Activated CD4-positive, alpha-beta T cell treated with anti-CD3 and anti-CD28 coated beads, Interleukin-2, amount 10 ng/mL, durations not matched to agents 24 days and 14 days (primary cell): Measurements from ENCODE around the gene GNE. TPM values are rescaled to one million over a fixed set of nuclear protein-coding genes. Genes with fewer than 3 reads are reported as not detected.
"Not testable (repeated sequence)": the region's sequence is repeated elsewhere in the genome, so short reads cannot be mapped to it uniquely, and the experiment has no call there.

Experiments used
- DNase-seq: peaks from one replicate; pipeline ENCODE4 v3.0.0; 2022
- H3K27ac Mint-ChIP-seq: one replicate; pipeline ENCODE4 v1.8.0; 2022; ENCODE audit warnings: mild to moderate bottlenecking, mixed read lengths
- H3K27me3 Mint-ChIP-seq: one replicate; pipeline ENCODE4 v1.8.0; 2022; ENCODE audit warnings: mixed read lengths
- H3K36me3 Mint-ChIP-seq: one replicate; pipeline ENCODE4 v1.8.0; 2022; ENCODE audit warnings: low read depth, mild to moderate bottlenecking, mixed read lengths
- H3K4me1 Mint-ChIP-seq: one replicate; pipeline ENCODE4 v1.8.0; 2021; ENCODE audit warnings: mixed read lengths
- H3K4me3 Mint-ChIP-seq: one replicate; pipeline ENCODE4 v1.8.0; 2022; ENCODE audit warnings: mild to moderate bottlenecking, moderate library complexity, mixed read lengths
- H3K9me3 Mint-ChIP-seq: one replicate; pipeline ENCODE4 v1.8.0; 2021; ENCODE audit warnings: mixed read lengths
- intact Hi-C: fragments of 100-400 bp; cut with micrococcal nuclease; formaldehyde crosslinking; loops from one replicate; pipeline ENCODE4 v1.15.1; 2023
- total RNA-seq: library from RNA; stranded (reverse); gene quantifications from 2 replicates; pipeline ENCODE4 v1.2.3, GENCODE V29; 2022

The GNE gene
- total RNA-seq, 1 donor from 2014 or later, result 22.2 TPM

GRCh38 chr9:36189976-36190375 lies 68.3 kb downstream of the GNE start:
- Mint-ChIP-seq H3K27ac (no peak overlapping the region), H3K9me3 (no peaks in the 10 kb centered on the region)

GRCh38 chr9:36188212-36188611 lies 70.0 kb downstream of the GNE start:
- Mint-ChIP-seq H3K4me1 (peaks cover 23% of the 10 kb centered on the region), H3K27me3 (peaks cover 5% of the 10 kb centered on the region), H3K27ac (no peak overlapping the region), H3K4me3 (no peak overlapping the region), H3K36me3 (peaks cover 9% of the 10 kb centered on the region), H3K9me3 (no peaks in the 10 kb centered on the region)
- no peak for DNase-seq
- intact Hi-C loops, result no loop called here

More at GRCh38 chr9:36189976-36190375, 68.3 kb downstream of the GNE start:
- Mint-ChIP-seq H3K27me3 (peaks cover 5% of the 10 kb centered on the region), H3K4me1 (peaks cover 39% of the 10 kb centered on the region), H3K4me3 (peak overlapping the region; percentile 96), H3K36me3 (peaks cover 23% of the 10 kb centered on the region)
- intact Hi-C loops, result loop anchor here (1.0 to 2.0 kb wide), 7 partner anchors 17 to 154 kb away; partner anchors contain the start of genes GLIPR2, GNE and RECK
- no peak for DNase-seq

GRCh38 chr9:36187414-36187813 lies 70.8 kb downstream of the GNE start:
- H3K9me3 Mint-ChIP-seq, result no peaks in the 10 kb centered on the region
- H3K27ac Mint-ChIP-seq, result no peak overlapping the region
- H3K36me3 Mint-ChIP-seq, result peaks cover 5% of the 10 kb centered on the region
- H3K4me3 Mint-ChIP-seq, result no peak overlapping the region
- DNase-seq, result no peak
- intact Hi-C loops, result no loop called here
- peaks cover 16% of the 10 kb centered on the region for H3K4me1 Mint-ChIP-seq
- peaks cover 5% of the 10 kb centered on the region for H3K27me3 Mint-ChIP-seq

- H3K4me1 Mint-ChIP-seq, DNase-seq, intact Hi-C loops, H3K36me3 Mint-ChIP-seq, H3K9me3 Mint-ChIP-seq, H3K4me3 Mint-ChIP-seq, H3K27ac Mint-ChIP-seq: not testable (repeated sequence)
- H3K27me3 Mint-ChIP-seq, result peaks cover 16% of the 10 kb centered on the region
These were observed 78.0 kb downstream of the GNE start for GRCh38 chr9:36180243-36180642.

- Mint-ChIP-seq H3K4me3 (no peak overlapping the region), H3K36me3 (no peaks in the 10 kb centered on the region), H3K9me3 (no peaks in the 10 kb centered on the region), H3K4me1 (peaks cover 7% of the 10 kb centered on the region), H3K27me3 (peaks cover 18% of the 10 kb centered on the region), H3K27ac (no peak overlapping the region)
- DNase-seq, result no peak
- intact Hi-C loops, result no loop called here
These were observed 80.7 kb downstream of the GNE start for GRCh38 chr9:36177571-36177970.

- H3K27ac Mint-ChIP-seq, intact Hi-C loops: not testable (repeated sequence)
These were observed 81.8 kb downstream of the GNE start for GRCh38 chr9:36176496-36176895.

GRCh38 chr9:36175209-36175608 lies 83.0 kb downstream of the GNE start:
- H3K36me3 Mint-ChIP-seq, DNase-seq, H3K9me3 Mint-ChIP-seq, H3K4me3 Mint-ChIP-seq, H3K4me1 Mint-ChIP-seq, H3K27ac Mint-ChIP-seq, intact Hi-C loops: not testable (repeated sequence)
- H3K27me3 Mint-ChIP-seq, result peaks cover 15% of the 10 kb centered on the region

More at GRCh38 chr9:36176496-36176895, 81.8 kb downstream of the GNE start:
- peaks cover 18% of the 10 kb centered on the region for H3K27me3 Mint-ChIP-seq
- not testable (repeated sequence) for H3K36me3 Mint-ChIP-seq, DNase-seq, H3K4me3 Mint-ChIP-seq, H3K4me1 Mint-ChIP-seq, H3K9me3 Mint-ChIP-seq

- Mint-ChIP-seq H3K27ac (no peak overlapping the region), H3K4me3 (no peak overlapping the region), H3K4me1 (peaks cover 7% of the 10 kb centered on the region)
These were observed 83.5 kb downstream of the GNE start for GRCh38 chr9:36174731-36175130.

GRCh38 chr9:36174271-36174670 lies 84.0 kb downstream of the GNE start:
- Mint-ChIP-seq H3K27me3 (peaks cover 13% of the 10 kb centered on the region), H3K27ac (no peak overlapping the region), H3K36me3 (no peaks in the 10 kb centered on the region), H3K4me1 (peaks cover 7% of the 10 kb centered on the region), H3K4me3 (no peak overlapping the region), H3K9me3 (no peaks in the 10 kb centered on the region)
- DNase-seq, result no peak
- intact Hi-C loops, result no loop called here

More at GRCh38 chr9:36174731-36175130, 83.5 kb downstream of the GNE start:
- Mint-ChIP-seq H3K9me3 (no peaks in the 10 kb centered on the region), H3K27me3 (peaks cover 13% of the 10 kb centered on the region), H3K36me3 (no peaks in the 10 kb centered on the region)
- DNase-seq, result no peak
- intact Hi-C loops, result no loop called here

GRCh38 chr9:36173861-36174260 lies 84.4 kb downstream of the GNE start:
- intact Hi-C loops, result no loop called here

GRCh38 chr9:36170531-36170930 lies 87.7 kb downstream of the GNE start:
- intact Hi-C loops, result no loop called here
- Mint-ChIP-seq H3K4me1 (peaks cover 6% of the 10 kb centered on the region), H3K36me3 (no peaks in the 10 kb centered on the region), H3K4me3 (no peak overlapping the region), H3K27ac (no peak overlapping the region), H3K9me3 (no peaks in the 10 kb centered on the region), H3K27me3 (peaks cover 11% of the 10 kb centered on the region)
- no peak for DNase-seq

More at GRCh38 chr9:36173861-36174260, 84.4 kb downstream of the GNE start:
- H3K27ac Mint-ChIP-seq, result no peak overlapping the region
- DNase-seq, result no peak
- H3K27me3 Mint-ChIP-seq, result peaks cover 11% of the 10 kb centered on the region
- no peak overlapping the region for H3K4me3 Mint-ChIP-seq
- peaks cover 4% of the 10 kb centered on the region for H3K4me1 Mint-ChIP-seq
- no peaks in the 10 kb centered on the region for H3K9me3 Mint-ChIP-seq
- H3K36me3 Mint-ChIP-seq, result no peaks in the 10 kb centered on the region

GRCh38 chr9:36169708-36170107 lies 88.5 kb downstream of the GNE start:
- DNase-seq, result no peak
- Mint-ChIP-seq H3K4me1 (peaks cover 6% of the 10 kb centered on the region), H3K27me3 (peaks cover 10% of the 10 kb centered on the region), H3K9me3 (no peaks in the 10 kb centered on the region), H3K36me3 (no peaks in the 10 kb centered on the region), H3K27ac (no peak overlapping the region), H3K4me3 (no peak overlapping the region)
- intact Hi-C loops, result loop anchor here (5.0 to 10.0 kb wide), 2 partner anchors 132 to 215 kb away; partner anchors contain the start of genes OR2S2 and RECK

- peaks cover 6% of the 10 kb centered on the region for H3K4me1 Mint-ChIP-seq
- H3K9me3 Mint-ChIP-seq, result no peaks in the 10 kb centered on the region
- no peak for DNase-seq
- intact Hi-C loops, result loop anchor here (5.0 to 10.0 kb wide), 2 partner anchors 132 to 214 kb away; partner anchors contain the start of genes OR2S2 and RECK
- H3K4me3 Mint-ChIP-seq, result no peak within 1 kb of the TSS
- no peak within 1 kb of the TSS for H3K27ac Mint-ChIP-seq
- H3K27me3 Mint-ChIP-seq, result peaks cover 10% of the 10 kb centered on the region
- H3K36me3 Mint-ChIP-seq, result no peaks in the 10 kb centered on the region
These were observed 89.1 kb downstream of the GNE start, which contains the start of gene CCIN for GRCh38 chr9:36169166-36169565. TSS of gene CCIN (plus strand) at chr9:36169388. CDS start at chr9:36169503, 115 bp downstream.

GRCh38 chr9:36166168-36166927 lies 91.9 kb downstream of the GNE start:
- Mint-ChIP-seq H3K4me1 (peaks cover 10% of the 10 kb centered on the region), H3K9me3 (no peaks in the 10 kb centered on the region), H3K4me3 (peak overlapping the region; percentile 83), H3K36me3 (peaks cover 10% of the 10 kb centered on the region), H3K27me3 (peaks cover 10% of the 10 kb centered on the region), H3K27ac (peak overlapping the region; percentile 54)
- intact Hi-C loops, result loop anchor here (1.0 to 10.0 kb wide), 4 partner anchors 30 to 212 kb away; partner anchors contain the start of genes GLIPR2, OR2S2 and RECK
- DNase-seq, result peak; percentile 96
